Measurements from ENCODE around the gene ECHS1. TPM values are rescaled to one million over a fixed set of nuclear protein-coding genes. Genes with fewer than 3 reads are reported as not detected.

The ECHS1 gene
- total RNA-seq, 1 experiment from 2014 or later = 58.0 TPM

GRCh38 chr10:133335246-133336117 is 37.7 kb downstream of the ECHS1 start:
- BruUV-seq (replicated peaks) = no TSS peak
- Histone ChIP-seq H3K4me2 (ENCODE audit: low read length) (no peak overlapping the region), H3K36me3 (ENCODE audit: control insufficient read depth in 1 of 2, insufficient read depth in 2 of 2, low read length in 2 of 2) (no peaks in the 10 kb centered on the region), H3K4me3 (replicated peaks in 1 of 2; ENCODE audit: low read depth in 1 of 2, low read length in 2 of 2) (no peak overlapping the region), H3K4me1 (ENCODE audit: control insufficient read depth in 1 of 2, insufficient read depth in 2 of 2, low read length in 2 of 2) (no peaks in the 10 kb centered on the region), H2AFZ (ENCODE audit: low read depth, low read length, poor library complexity, severe bottlenecking) (no peak overlapping the region), H3K27ac (ENCODE audit: low read depth, low read length) (no peak overlapping the region), H3K79me2 (ENCODE audit: insufficient read depth, low read length) (no peaks in the 10 kb centered on the region), H4K20me1 (ENCODE audit: insufficient read depth) (no peaks in the 10 kb centered on the region), H3K9me3 (ENCODE audit: control insufficient read depth in 1 of 2, insufficient read depth in 1 of 2, low read depth in 1 of 2, low read length in 2 of 2) (no peaks in the 10 kb centered on the region), H3K9ac (ENCODE audit: low read length) (no peak overlapping the region), H3K27me3 (ENCODE audit: insufficient read depth, low read length) (no peaks in the 10 kb centered on the region), H3K9me2 (ENCODE audit: insufficient read depth) (no peaks in the 10 kb centered on the region)
- ChIA-PET CTCF (no interaction called here), POLR2A (no interaction called here), RAD21 (ENCODE audit: low non-redundant PET in 1 of 2, low total read pairs in 2 of 2, uncharacterized antibody in 2 of 2, unreplicated experiment in 2 of 2) (no interaction called here)
- DNase-seq (ENCODE audit: low read depth, low spot score) (no peak), ATAC-seq (no peak)
- TF ChIP-seq ZBTB33 (IDR thresholded peaks at IDR 0.05; ENCODE audit: extremely low read depth, insufficient replicate concordance, low read length) = no peak
- TF ChIP-seq ATF3 (IDR thresholded peaks at IDR 0.05) = no peak
- no peak for TF ChIP-seq EGR1 (IDR thresholded peaks at IDR 0.05; ENCODE audit: low read depth)
- TF ChIP-seq CBX3 (IDR thresholded peaks at IDR 0.05; ENCODE audit: low read depth) = no peak
- TF ChIP-seq CTCF (IDR thresholded peaks at IDR 0.05 in 2 of 3, conservative IDR thresholded peaks at IDR 0.05 in 1 of 3; ENCODE audit: borderline replicate concordance in 1 of 3, insufficient read depth in 1 of 3, low read depth in 2 of 3, low read length in 2 of 3) = no peak
- TF ChIP-seq RAD21 (IDR thresholded peaks at IDR 0.05; ENCODE audit: low read depth) = no peak
- no peak for TF ChIP-seq ZFX (IDR thresholded peaks at IDR 0.05)
- no peak for TF ChIP-seq JUND (IDR thresholded peaks at IDR 0.05)
- TF ChIP-seq TCF7L2 (IDR thresholded peaks at IDR 0.05; ENCODE audit: borderline replicate concordance, extremely low read depth, insufficient read depth, insufficient read length) = no peak
- no peak for TF ChIP-seq MAX (IDR thresholded peaks at IDR 0.05)
- TF ChIP-seq POLR2AphosphoS5 (IDR thresholded peaks at IDR 0.05; ENCODE audit: low read depth, low read length) = no peak
- no peak for TF ChIP-seq ZNF274 (IDR thresholded peaks at IDR 0.05; ENCODE audit: low read depth, low read length)
- no peak for TF ChIP-seq YY1 (IDR thresholded peaks at IDR 0.05; ENCODE audit: extremely low read depth, insufficient replicate concordance, low read depth, low read length)
- no peak for TF ChIP-seq FOSL1 (IDR thresholded peaks at IDR 0.05; ENCODE audit: low read depth)
- no peak for TF ChIP-seq EZH2phosphoT487 (IDR thresholded peaks at IDR 0.05; ENCODE audit: borderline replicate concordance)
- no peak for TF ChIP-seq REST (IDR thresholded peaks at IDR 0.05; ENCODE audit: low read depth)
- no peak for TF ChIP-seq POLR2A (IDR thresholded peaks at IDR 0.05; ENCODE audit: borderline replicate concordance, extremely low read depth, insufficient read depth, insufficient read length)
- no peak for TF ChIP-seq CEBPB (IDR thresholded peaks at IDR 0.05; ENCODE audit: low read depth)
- intact Hi-C loops (cut with micrococcal nuclease) = no loop called here
